H1 (cell line): ENCODE measurements around the gene DHX58.

Experiments
- CHD2 ChIP-seq: IDR thresholded peaks from 2 replicates; pipeline ENCODE4 v1.6.1; 2012; ENCODE audit warnings: low read length, improper control_type of control experiment
- CTCF ChIP-seq, 3 experiments: IDR thresholded peaks; 1 replicate in 2 of 3; 2 replicates in 1 of 3; pipeline versions ENCODE4 v1.5.1 to v1.6.1; 2011; ENCODE audit warnings: low read length in 3 of 3, mild to moderate bottlenecking in 3 of 3, inconsistent platforms in 2 of 3, low read depth in 1 of 3, moderate library complexity in 1 of 3; ENCODE audit not compliant: insufficient read depth in 1 of 3; ENCODE audit errors: control extremely low read depth in 1 of 3
- EP300 ChIP-seq, 2 experiments: IDR thresholded peaks; 1 replicate in 1 of 2; 2 replicates in 1 of 2; pipeline ENCODE4 v1.6.1; 2011 to 2012; ENCODE audit warnings: low read depth in 2 of 2, low read length in 2 of 2, mild to moderate bottlenecking in 2 of 2, borderline replicate concordance in 1 of 2, inconsistent platforms in 1 of 2, moderate library complexity in 1 of 2
- POLR2A ChIP-seq, 2 experiments: IDR thresholded peaks; 1 replicate in 1 of 2; 2 replicates in 1 of 2; pipeline ENCODE4 v1.6.1; 2011; ENCODE audit warnings: low read depth in 2 of 2, low read length in 2 of 2, mild to moderate bottlenecking in 2 of 2; ENCODE audit errors: control extremely low read depth in 1 of 2
- RFX5 ChIP-seq: IDR thresholded peaks from 2 replicates; pipeline ENCODE4 v1.6.1; 2011; ENCODE audit warnings: low read depth, low read length, improper control_type of control experiment, borderline replicate concordance

- TF ChIP-seq CTCF (IDR thresholded peaks at IDR 0.05; ENCODE audit: control extremely low read depth in 1 of 3, insufficient read depth in 1 of 3, low read depth in 1 of 3, low read length in 3 of 3), result no peak
- no peak for TF ChIP-seq POLR2A (IDR thresholded peaks at IDR 0.05; ENCODE audit: control extremely low read depth in 1 of 2, low read depth in 2 of 2, low read length in 2 of 2)
- TF ChIP-seq EP300 (IDR thresholded peaks at IDR 0.05; ENCODE audit: borderline replicate concordance in 1 of 2, low read depth in 2 of 2, low read length in 2 of 2), result no peak
- no peak for TF ChIP-seq RFX5
- no peak for TF ChIP-seq CHD2
Observed at GRCh38 chr17:42142371-42142896, 29.9 kb upstream of the DHX58 start.
